MG63 (cell line): Measurements from ENCODE around the gene GNG4. TPM values are rescaled to one million over a fixed set of nuclear protein-coding genes. Genes with fewer than 3 reads are reported as not detected.
"Not testable (repeated sequence)": the region's sequence is repeated elsewhere in the genome, so short reads cannot be mapped to it uniquely, and the experiment has no call there.

Source experiments
- DNase-seq: peaks from one replicate; pipeline ENCODE4 v3.0.0-alpha.2; 2020
- H3K27me3 ChIP-seq: fragments of 250-450 bp; sonication (Bioruptor Pico); 2 replicates; pipeline ENCODE4 v1.5.1; 2020; ENCODE audit warnings: mild to moderate bottlenecking, moderate library complexity
- H3K36me3 ChIP-seq: fragments of 250-450 bp; sonication (Bioruptor Pico); 2 replicates; pipeline ENCODE4 v1.5.1; 2020; ENCODE audit warnings: mild to moderate bottlenecking, moderate library complexity
- H3K4me3 ChIP-seq: fragments of 250-450 bp; sonication (Bioruptor Pico); 2 replicates; pipeline ENCODE4 v1.5.1; 2020; ENCODE audit warnings: mild to moderate bottlenecking, moderate library complexity
- H3K9me3 ChIP-seq: fragments of 250-450 bp; sonication (Bioruptor Pico); 2 replicates; pipeline ENCODE4 v1.5.1; 2020; ENCODE audit warnings: mild to moderate bottlenecking, moderate library complexity
- total RNA-seq: library from RNA; depleted of rRNA; stranded (reverse); fragments of >200 nt; shearing (Covaris generic); gene quantifications from 2 replicates; pipeline ENCODE4 v1.2.3, GENCODE V29; 2014; ENCODE audit warnings: low replicate concordance

GNG4 gene
- total RNA-seq, 1 experiment from 2014 or later = 6.1 TPM

DNA sequence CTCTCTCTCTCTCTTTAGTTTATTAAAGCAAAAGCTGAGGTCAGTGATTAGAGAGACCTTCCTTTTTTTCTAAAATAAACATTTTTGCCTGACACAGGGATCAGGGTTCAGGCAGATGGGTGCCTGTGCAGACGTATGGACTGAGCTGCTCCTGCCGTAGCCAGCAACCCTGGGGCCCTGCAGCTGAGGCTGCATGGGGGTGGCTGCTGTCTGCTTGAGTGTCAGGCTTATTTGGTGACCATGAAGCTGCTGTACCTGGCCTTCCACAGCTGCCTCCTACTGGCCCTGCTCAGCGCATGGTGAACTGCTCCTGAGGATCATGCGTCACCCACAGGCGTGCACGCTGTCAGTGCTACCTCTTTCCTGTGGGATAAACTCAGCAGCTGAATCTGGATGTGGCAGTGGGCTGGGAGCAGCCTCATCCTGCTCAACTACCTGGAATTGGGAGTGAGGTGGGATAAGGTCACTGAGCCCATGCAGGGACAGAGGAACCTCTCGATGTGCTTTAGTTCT is 35.1 kb downstream of the GNG4 start:
- Histone ChIP-seq H3K36me3 (no peaks in the 10 kb centered on the region), H3K4me3 (no peak overlapping the region), H3K9me3 (no peaks in the 10 kb centered on the region), H3K27me3 (no peaks in the 10 kb centered on the region)
- DNase-seq = no peak

DNA sequence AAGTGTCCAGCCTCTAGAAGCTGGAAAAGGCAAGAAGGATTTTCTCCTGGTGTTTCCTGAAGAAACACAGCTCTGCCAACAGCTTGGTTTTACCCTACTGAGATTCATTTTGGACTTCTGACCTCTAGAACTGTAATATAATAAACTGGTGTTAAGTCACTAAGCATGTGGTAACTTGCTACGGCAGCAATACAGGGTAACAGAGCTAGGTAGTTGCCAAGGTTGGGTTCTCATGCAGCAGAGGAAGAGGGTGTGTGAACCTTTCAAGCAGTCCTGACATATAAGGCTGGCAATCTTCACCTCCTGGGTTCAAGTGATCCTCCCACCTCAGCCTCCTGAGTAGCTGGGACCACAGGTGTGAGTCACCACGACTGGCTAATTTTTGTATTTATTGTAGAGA is 36.0 kb downstream of the GNG4 start:
- H3K36me3 ChIP-seq = no peaks in the 10 kb centered on the region
- DNase-seq = no peak
- no peak overlapping the region for H3K4me3 ChIP-seq
- no peaks in the 10 kb centered on the region for H3K9me3 ChIP-seq
- no peaks in the 10 kb centered on the region for H3K27me3 ChIP-seq

GRCh38 chr1:235612761-235613160 is 36.8 kb downstream of the GNG4 start:
- H3K4me3 ChIP-seq = no peak overlapping the region
- no peak for DNase-seq
- no peaks in the 10 kb centered on the region for H3K36me3 ChIP-seq
- no peaks in the 10 kb centered on the region for H3K27me3 ChIP-seq
- no peaks in the 10 kb centered on the region for H3K9me3 ChIP-seq

DNA sequence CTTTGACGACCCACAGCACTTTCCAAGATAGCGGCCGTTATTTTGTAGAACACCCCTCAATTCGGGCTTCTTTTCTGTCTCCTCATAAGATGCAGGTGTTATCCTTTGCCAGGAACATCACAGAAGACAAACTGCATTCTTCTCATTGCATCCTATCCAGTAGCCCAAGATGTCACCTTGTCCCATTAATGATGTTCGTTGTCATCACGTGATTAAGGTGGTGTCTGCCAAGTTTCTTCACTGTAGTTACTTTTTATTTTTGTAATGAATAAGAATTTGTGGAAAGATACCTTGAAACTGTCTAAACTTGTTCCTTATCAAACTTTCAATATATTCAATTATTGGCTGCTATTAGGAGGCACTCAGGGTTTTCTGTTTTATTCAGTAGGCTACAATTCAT is 39.4 kb downstream of the GNG4 start:
- H3K27me3 ChIP-seq = no peaks in the 10 kb centered on the region
- no peaks in the 10 kb centered on the region for H3K9me3 ChIP-seq

GRCh38 chr1:235608278-235608677 is 41.3 kb downstream of the GNG4 start:
- DNase-seq = no peak
- H3K36me3 ChIP-seq = no peaks in the 10 kb centered on the region
- no peak overlapping the region for H3K4me3 ChIP-seq
- H3K9me3 ChIP-seq = no peaks in the 10 kb centered on the region
- no peaks in the 10 kb centered on the region for H3K27me3 ChIP-seq

More for the DNA sequence above, 39.4 kb downstream of the GNG4 start:
- DNase-seq = no peak
- Histone ChIP-seq H3K4me3 (no peak overlapping the region), H3K36me3 (no peaks in the 10 kb centered on the region)

- no peaks in the 10 kb centered on the region for H3K36me3 ChIP-seq
- no peaks in the 10 kb centered on the region for H3K27me3 ChIP-seq
Measured at GRCh38 chr1:235607284-235607683, 42.3 kb downstream of the GNG4 start.

DNA sequence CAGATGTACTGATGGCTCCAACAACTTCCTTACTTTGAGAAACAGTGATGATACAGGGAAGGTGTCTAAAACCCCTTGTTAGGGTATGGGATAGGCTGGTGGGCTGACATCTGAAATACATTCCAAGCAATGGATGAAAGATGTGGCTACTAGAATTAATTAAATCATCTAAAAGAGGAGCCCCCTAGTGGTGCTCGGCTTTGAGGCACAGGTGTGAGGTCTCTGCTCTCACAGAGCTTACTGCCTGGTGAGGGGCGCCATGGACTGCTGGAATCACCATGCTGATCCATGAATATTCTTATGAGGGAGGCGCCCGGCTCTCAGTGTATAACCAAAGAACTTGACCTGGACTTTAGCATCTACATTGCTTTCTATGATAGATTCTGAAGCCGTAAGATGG is 48.5 kb downstream of the GNG4 start:
- no peaks in the 10 kb centered on the region for H3K27me3 ChIP-seq
- no peak overlapping the region for H3K4me3 ChIP-seq
- DNase-seq = peak; percentile 16
- no peaks in the 10 kb centered on the region for H3K36me3 ChIP-seq
- H3K9me3 ChIP-seq = no peaks in the 10 kb centered on the region

More at GRCh38 chr1:235607284-235607683, 42.3 kb downstream of the GNG4 start:
- H3K4me3 ChIP-seq = no peak overlapping the region
- DNase-seq = no peak
- no peaks in the 10 kb centered on the region for H3K9me3 ChIP-seq

DNA sequence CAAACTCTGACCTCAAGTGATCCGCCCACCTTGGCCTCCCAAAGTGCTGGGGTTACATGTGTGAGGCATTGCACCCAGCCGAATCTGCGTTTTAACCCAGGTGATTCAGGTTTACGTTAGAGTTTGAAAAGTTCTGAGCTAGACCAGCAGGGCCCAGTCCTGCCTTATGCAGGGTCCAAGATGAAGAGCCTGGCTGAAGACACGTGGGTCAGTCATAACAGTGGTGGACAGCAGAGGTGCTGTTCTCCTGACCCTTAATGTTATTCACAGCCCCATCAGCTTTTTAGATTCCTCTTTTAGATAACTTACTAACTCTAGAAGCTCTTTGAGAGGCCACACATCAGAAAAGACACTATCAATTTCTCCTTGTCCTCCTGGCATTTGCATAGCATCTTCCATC is 50.0 kb downstream of the GNG4 start:
- H3K9me3 ChIP-seq = no peaks in the 10 kb centered on the region
- no peaks in the 10 kb centered on the region for H3K27me3 ChIP-seq
- H3K36me3 ChIP-seq = no peaks in the 10 kb centered on the region
- DNase-seq = no peak
- H3K4me3 ChIP-seq = no peak overlapping the region

DNA sequence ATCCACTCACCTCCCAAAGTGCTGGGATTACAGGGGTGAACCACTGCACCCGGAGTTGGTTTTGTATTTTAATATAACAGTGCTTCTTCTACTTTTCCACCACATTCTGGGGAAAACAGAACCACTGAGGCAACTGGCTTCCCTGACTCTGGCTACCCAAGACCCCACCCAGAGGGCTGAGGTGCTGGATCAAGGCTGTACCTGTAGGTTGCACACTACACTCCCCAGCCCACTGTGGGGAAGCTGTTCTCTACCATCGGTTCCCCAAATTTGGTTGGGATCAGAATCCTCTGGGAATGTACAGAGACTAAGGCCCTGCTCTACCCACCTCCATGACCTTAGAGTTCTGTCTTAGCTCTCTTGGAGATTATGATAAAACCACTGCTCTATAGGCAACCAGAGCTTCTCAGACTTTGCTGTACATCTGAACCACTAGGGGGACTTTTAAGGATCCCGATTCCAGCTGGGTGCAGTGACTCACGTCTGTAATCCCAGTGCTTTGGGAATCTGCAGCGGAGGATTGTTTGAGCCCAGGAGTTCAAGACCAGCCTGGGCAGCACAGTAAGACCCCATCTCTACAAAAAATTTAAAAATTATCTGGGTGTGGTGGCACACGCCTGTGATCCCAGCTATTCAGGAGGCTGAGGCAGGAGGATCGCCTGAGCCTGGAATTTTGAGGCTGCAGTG is 51.6 kb downstream of the GNG4 start:
- Histone ChIP-seq H3K36me3 (no peaks in the 10 kb centered on the region), H3K9me3 (no peaks in the 10 kb centered on the region), H3K4me3 (no peak overlapping the region), H3K27me3 (no peaks in the 10 kb centered on the region)
- peak; percentile 60 for DNase-seq

GRCh38 chr1:235595079-235595478 is 54.5 kb downstream of the GNG4 start:
- H3K36me3 ChIP-seq = no peaks in the 10 kb centered on the region
- no peak for DNase-seq
- no peaks in the 10 kb centered on the region for H3K27me3 ChIP-seq
- no peaks in the 10 kb centered on the region for H3K9me3 ChIP-seq
- H3K4me3 ChIP-seq = no peak overlapping the region

DNA sequence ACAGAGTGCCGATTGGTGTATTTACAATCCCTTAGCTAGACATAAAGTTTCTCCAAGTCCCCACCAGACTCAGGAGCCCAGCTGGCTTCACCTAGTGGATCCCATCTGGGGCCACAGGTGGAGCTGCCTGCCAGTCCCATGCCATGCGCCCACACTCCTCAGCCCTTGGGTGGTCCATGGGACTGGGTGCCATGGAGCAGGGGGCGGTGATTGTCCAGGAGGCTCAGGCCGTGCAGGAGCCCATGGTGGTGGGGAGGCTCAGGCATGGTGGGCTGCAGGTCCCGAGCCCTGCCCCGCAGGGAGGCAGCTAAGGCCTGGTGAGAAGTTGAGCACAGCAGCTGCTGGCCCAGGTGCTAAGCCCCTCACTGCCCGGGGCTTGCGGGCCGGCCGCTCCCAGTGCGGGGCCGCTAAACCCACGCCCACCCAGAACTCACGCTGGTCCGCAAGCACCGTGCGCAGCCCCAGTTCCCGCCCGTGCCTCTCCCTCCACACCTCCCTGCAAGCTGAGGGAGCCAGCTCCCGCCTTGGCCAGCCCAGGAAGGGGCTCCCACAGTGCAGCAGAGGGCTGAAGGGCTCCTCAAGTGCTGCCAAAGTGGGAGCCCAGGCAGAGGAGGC is 55.2 kb downstream of the GNG4 start:
- H3K27me3 ChIP-seq, H3K36me3 ChIP-seq, H3K9me3 ChIP-seq, DNase-seq, H3K4me3 ChIP-seq: not testable (repeated sequence)

GRCh38 chr1:235588916-235589515 is 60.6 kb downstream of the GNG4 start:
- Histone ChIP-seq H3K36me3 (no peaks in the 10 kb centered on the region), H3K9me3 (0 out of 2 replicates have a peak, but pooled peaks cover 4% of the 10 kb centered on the region), H3K4me3 (no peak overlapping the region), H3K27me3 (no peaks in the 10 kb centered on the region)
- DNase-seq = peak; percentile 40

- Histone ChIP-seq H3K27me3 (no peaks in the 10 kb centered on the region), H3K4me3 (no peak overlapping the region), H3K9me3 (0 out of 2 replicates have a peak, but pooled peaks cover 4% of the 10 kb centered on the region), H3K36me3 (no peaks in the 10 kb centered on the region)
- DNase-seq = no peak
Measured at GRCh38 chr1:235588156-235588555, 61.4 kb downstream of the GNG4 start.

GRCh38 chr1:235586992-235587391 is 62.6 kb downstream of the GNG4 start:
- DNase-seq = no peak
- H3K4me3 ChIP-seq = no peak overlapping the region
- H3K36me3 ChIP-seq = no peaks in the 10 kb centered on the region
- no peaks in the 10 kb centered on the region for H3K27me3 ChIP-seq
- 0 out of 2 replicates have a peak, but pooled peaks cover 4% of the 10 kb centered on the region for H3K9me3 ChIP-seq

DNA sequence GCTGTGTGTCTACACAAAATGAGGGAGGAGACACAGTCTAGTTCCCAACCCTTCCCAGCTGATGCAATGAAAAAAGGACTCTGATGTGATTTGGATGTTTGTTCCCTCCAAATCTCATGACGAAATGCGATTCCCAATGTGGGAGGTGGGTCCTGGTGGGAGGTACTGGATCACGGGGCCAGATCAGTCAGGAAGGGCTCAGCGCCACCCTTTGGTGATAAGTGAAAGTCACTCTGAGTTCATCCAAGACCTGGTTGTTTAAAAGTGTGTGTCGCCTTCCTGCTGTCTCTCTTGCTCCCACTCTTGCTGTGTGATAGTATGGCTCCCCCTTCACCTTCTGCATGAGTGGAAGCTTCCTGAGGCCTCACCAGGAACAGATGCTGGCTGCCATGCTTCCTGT is 63.2 kb downstream of the GNG4 start:
- Histone ChIP-seq H3K36me3 (no peaks in the 10 kb centered on the region), H3K27me3 (no peaks in the 10 kb centered on the region), H3K9me3 (0 out of 2 replicates have a peak, but pooled peaks cover 4% of the 10 kb centered on the region), H3K4me3 (no peak overlapping the region)
- DNase-seq = no peak

DNA sequence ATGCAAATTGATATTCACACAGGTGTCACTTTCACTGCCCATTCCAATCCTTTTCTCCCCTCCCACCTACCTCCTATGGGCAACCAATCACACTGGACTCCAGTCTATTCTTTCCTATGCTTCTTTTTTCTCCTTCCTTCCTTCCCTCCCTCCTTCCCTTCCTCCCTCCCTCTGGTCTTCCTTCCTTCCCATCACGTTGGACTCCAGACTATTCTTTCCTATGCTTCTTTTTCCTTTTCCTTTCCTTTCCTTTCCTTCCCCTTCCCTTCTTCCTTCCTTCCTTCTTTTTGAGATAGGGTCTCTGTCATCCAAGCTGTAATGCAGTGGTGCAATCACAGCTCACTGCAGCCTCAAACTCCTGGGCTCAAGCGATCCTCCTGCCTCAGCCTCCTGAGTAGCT is 64.6 kb downstream of the GNG4 start:
- DNase-seq = no peak
- Histone ChIP-seq H3K4me3 (no peak overlapping the region), H3K9me3 (0 out of 2 replicates have a peak, but pooled peaks cover 4% of the 10 kb centered on the region), H3K27me3 (no peaks in the 10 kb centered on the region), H3K36me3 (no peaks in the 10 kb centered on the region)

DNA sequence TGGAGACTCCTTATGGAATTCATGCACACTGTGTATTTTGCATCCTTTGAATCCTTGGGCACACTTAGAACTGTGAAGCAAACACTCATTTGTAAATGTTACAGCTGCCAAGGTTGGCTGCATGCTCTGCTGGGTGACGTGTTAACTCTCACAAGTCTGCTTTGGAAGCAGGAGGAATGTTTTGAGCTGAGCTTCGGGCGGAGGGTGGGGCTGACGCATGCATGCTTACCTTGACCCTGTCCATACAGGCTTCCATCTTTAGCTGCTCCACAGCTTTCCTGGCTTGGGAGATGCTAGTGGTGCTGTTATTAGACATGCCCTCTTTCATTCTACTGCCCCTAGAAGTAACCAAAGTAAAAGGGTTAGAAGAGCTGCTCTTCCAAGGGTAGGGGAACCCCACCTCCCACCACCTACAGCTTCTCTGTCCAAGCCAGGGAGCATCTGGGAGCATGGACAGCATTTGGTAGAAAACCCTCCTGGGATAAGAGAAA is 66.0 kb downstream of the GNG4 start:
- no peaks in the 10 kb centered on the region for H3K36me3 ChIP-seq
- H3K4me3 ChIP-seq = no peak overlapping the region
- peak; percentile 86 for DNase-seq
- H3K27me3 ChIP-seq = no peaks in the 10 kb centered on the region
- 0 out of 2 replicates have a peak, but pooled peaks cover 4% of the 10 kb centered on the region for H3K9me3 ChIP-seq
